HG02759 (cell line): Measurements from ENCODE around the gene ABHD17C.
A peak's percentile ranks its signal among the peaks of the same experiment; 100 is the strongest.

ENCODE experiments used
- ATAC-seq: cut with Tn5 transposase; IDR thresholded peaks from one replicate; pipeline ENCODE4 v1.9.1; 2021; ENCODE audit warnings: mild to moderate bottlenecking, moderate library complexity; ENCODE audit not compliant: unreplicated experiment

The ABHD17C gene

DNA sequence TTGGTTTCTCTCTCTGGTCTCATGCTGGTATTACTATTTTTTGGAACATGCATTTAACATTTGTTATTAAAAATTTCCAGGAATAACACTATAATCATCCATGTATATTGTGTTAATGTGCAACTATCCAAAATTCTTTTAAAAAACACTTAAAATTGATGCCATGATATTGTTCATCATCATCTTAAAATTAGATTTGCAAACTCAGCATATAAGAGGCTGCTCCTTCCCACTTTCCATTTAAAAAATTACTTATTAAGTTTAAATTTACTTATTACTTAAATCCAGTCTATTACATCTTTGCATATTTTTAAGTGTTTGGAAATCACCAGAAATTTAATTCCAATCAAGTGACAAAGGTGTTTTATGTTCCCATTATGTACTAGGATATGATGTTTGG is 5.8 kb upstream of the ABHD17C start:
- no peak for ATAC-seq

GRCh38 chr15:80689716-80690115 is 5.4 kb upstream of the ABHD17C start:
- no peak for ATAC-seq

DNA sequence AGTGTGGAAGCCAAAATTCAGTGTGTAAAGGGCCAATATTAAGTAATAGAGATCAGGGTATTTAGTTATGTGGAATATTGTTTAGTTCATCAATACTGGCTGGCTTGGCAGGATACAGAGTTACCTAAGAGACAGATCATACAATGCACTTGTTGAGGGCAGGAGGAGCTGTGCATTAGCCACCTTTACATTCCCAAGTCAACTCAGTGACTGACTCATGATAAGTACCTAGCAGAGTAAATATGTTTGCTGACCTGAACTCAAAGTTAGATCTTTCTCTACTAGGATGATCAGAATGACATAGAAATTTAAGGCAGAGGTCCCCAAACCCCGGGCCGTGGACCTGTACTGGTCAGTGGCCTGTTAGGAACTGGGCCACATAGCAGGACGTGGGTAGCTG is 3.5 kb upstream of the ABHD17C start:
- no peak for ATAC-seq

DNA sequence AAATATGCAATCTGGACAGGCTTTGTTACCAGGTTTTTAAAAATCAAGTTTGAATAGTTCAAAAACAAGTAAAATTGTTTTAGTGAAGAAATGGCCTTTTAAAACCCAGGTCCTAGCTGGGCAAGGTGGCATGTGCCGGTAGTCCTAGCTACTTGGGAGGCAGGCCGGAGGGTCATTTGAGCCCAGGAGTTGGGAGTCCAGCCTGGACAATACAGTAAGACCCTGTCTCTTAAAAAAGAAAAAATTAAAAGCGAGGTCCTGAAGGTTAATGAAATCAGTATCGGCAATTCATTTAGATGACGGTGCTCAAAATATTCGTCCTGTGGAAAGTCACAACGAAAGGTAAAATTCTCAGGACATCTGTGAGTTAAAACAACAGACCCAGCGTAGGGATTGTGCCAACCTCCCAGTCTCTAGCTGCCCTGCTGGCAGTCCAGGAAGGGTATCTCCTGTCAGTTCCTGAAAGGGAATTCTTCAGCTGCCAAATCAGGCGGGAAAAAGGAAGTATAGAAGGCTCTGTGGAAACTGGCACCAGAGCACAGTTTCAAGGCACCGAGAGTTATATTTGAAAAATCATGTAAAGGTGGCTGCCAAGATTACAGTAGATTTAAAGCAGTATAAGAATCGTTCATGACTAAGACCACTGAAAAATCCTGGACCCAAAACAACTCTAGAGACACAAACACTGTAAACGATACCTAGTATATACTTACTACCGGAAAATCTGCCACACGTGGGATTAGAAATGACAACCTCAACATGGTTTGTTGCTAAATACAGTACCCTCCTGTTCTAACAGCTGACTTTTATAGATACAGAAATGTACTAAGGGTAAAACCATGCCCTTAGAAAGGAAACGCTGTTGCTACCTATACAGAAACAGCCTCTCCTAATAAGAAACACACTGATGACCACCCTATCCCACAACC is 1.2 kb upstream of the ABHD17C start:
- ATAC-seq: peak; percentile 3

DNA sequence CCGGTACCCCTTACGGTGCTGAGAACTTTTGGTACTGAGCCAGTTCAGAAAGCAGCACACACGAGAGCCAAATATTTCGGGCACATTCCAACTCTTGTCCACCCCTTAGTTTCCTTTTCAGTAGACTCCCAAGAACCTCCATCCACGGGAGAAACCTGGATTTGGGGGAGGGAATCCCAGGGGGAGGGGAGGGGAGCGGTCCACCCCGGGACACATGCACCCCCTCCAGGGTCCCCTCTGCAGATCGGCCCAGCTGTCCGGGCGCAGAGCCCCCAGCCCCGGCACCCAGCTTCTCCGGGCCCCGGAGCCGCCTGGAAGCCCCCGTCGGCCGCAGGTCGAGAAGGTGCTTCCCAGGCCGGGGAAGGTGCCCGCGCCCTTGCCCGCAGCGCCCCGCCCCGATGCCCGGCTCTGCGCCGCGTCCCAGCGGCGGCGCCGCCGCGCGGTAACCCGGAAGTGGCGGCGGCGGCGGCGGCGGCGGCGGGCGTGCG is 455 bp upstream of the ABHD17C start:
- peak; percentile 53 for ATAC-seq

GRCh38 chr15:80695911-80696661 is 976 bp downstream of the ABHD17C start:
- peak; percentile 4 for ATAC-seq

DNA sequence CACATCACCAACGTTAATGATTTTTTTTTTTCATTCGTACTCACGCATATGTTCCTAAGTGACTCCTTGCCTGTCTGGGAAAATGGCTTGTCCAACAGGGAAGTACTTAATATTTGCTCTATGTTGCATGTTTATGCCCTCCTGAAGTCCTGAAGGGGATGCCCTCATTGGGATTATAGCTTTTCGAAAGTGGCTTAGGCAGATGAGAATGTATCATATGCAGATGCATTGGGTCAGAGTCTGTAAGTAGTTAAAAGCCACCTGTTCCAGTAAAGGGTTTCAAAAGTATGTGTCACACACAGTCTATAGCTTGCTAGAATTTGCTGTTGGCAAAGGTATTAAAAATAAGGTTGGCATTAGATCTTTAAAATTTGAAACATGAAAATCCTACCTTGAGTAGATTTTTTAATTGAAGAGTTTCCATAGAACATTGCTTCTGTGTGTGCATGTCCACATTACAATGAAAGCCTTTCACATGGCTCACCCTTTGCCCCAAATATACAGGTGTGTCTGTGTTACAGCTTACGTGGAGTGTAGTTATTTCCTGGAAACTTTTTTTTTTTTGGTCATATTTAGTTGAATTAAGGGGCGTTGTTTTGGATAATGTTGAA is 2.1 kb downstream of the ABHD17C start:
- no peak for ATAC-seq

DNA sequence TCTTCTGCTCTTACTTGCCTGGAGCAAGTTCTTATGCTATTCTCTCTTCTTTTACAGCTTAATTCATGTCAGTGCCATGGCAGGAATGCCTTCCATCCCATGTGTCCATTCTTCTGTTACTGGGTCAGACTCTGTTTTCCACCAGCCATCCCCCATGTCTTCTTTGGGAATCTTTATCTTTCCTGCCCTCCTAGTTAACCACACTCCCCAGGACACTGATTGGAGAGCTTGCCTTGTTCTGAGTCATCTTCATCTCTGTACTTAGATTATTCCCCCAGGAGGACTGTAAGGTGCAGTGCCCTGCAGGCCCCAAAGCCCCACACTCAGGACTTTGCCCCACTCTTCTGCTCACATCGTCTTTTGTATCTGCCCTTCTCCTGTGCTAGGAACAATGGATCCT is 3.6 kb downstream of the ABHD17C start:
- ATAC-seq: no peak

- no peak for ATAC-seq
These were observed 4.9 kb downstream of the ABHD17C start for GRCh38 chr15:80699981-80700380.

GRCh38 chr15:80701676-80702311 is 6.7 kb downstream of the ABHD17C start:
- ATAC-seq: no peak

DNA sequence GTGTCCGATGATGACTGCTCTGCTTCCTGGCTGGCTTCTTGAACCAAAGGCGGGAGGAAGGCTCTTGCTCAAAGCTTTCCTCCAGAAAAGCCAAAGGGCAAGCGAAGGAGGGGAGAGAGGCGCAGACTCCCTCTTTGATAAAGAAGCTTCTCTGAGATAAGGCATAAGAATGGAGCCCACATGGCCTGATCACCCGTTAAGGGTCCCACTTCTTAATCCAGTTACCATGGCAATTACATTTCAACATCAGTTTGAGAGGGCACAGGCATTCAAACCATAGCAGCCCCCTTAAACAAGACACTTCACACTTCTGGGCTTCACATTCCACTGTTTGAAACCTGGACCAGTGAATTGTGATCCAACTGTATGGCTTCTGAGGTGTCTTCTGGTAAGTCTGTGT is 8.0 kb downstream of the ABHD17C start:
- no peak for ATAC-seq

GRCh38 chr15:80703965-80704364 is 8.9 kb downstream of the ABHD17C start:
- no peak for ATAC-seq

GRCh38 chr15:80706161-80706560 is 11.1 kb downstream of the ABHD17C start:
- ATAC-seq: no peak

DNA sequence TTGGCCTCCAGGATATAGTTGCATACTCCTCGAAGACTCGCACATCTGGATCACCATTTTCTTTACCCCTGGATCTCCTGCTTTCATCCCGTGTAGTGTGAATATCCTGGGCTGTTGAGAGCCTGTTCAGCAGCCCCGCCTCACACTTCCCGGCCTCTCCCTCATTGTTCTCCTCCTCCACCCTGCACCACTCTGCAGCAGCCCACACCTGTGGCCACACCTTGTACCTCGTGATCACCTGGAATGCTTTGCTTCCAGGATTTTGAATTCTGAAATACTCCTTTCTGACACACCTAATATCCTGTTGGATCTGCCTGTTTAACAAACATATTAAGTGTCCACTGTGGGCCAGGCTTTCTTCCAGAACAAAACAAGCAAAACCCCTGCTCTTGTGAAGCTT is 14.4 kb downstream of the ABHD17C start:
- no peak for ATAC-seq

- ATAC-seq: no peak
These were observed 15.8 kb downstream of the ABHD17C start for GRCh38 chr15:80710635-80711554.

DNA sequence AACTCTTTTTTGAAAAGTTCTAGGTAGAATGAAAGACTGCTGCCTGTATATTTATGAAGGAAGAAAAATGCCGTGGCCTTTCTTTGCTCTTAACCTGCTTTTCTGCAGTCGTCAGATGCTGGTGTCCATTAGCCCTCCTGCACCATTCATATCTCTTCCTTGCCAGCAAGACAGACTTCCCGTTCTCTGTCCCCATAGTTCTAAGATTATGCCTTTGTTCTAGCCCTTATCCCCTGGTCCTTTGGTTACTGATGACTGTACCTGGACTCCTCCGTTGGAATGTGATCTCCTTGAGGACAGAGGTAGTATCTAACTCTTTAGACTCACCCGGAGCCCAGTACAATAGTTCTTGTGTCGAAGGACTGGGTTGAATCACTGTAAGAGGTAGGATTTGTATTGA is 16.8 kb downstream of the ABHD17C start:
- ATAC-seq: no peak

DNA sequence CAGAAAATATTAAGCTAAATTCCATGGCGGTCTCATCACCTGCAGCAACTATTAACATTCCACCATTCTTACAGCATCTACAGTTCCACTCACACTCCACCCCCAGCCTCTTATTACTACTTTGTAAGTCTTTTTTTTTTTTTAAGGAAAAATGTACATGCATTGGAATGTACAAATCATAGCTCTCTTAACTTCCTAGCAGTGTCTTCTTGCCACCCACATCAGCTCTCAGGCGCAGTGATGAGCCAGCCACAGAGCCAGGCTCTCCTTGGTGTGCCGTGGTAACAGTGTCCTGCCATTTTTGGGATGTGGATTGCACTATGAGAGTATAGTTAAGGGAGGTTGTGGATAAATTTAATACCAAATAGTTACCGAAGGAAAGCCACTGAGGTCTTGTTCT is 17.8 kb downstream of the ABHD17C start:
- ATAC-seq: no peak

DNA sequence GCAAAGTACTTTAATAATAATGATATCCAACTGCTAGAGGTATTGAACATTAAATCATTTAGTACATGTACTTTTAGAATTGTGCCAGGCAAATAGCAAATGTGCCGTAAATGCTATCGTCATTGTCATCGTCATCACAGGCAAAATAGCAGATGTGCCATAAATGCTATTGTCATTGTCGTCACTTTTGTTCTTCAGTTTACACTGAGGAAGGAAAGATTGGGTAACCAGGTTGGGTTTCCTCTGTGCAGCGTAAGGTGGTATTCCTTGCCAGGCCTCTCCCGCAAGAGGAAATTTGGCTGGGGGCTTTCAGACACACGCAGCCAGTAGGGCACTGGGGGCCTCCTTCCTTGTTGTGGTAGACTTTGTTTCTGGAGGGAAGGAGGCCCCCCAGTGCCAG is 26.4 kb downstream of the ABHD17C start:
- ATAC-seq: no peak

- ATAC-seq: no peak
These were observed 27.7 kb downstream of the ABHD17C start for GRCh38 chr15:80722811-80723210.

DNA sequence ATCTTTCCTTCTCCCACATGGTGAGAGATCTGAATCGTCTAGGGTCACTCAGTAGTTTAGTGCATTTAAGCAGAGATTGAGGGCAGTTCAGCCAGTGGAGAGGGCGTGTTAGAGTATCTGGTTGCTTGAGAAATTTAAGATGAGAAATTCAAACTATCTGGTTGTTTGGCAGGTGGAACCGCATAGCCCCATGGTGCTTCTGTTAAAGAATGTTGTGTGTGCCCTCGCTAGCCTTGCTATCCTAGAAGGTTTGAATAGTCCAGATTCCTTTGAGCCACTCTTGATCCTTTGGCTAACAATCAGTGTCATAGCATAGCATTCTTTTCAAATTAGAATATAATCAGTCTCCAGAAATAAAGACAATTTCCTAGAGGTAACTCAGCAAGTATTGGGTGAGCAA is 32.1 kb downstream of the ABHD17C start:
- no peak for ATAC-seq
